Measurements from ENCODE around the gene IRX4. TPM values are rescaled to one million over a fixed set of nuclear protein-coding genes. Genes with fewer than 3 reads are reported as not detected.

Gene IRX4
- total RNA-seq, 1 experiment from 2014 or later, result 16.5 TPM

GRCh38 chr5:1919750-1920149 lies 37.0 kb upstream of the IRX4 start:
- TF ChIP-seq POLR2A (IDR thresholded peaks at IDR 0.05; ENCODE audit: borderline replicate concordance, extremely low read depth, insufficient read depth, insufficient read length), result peak; percentile 60
- TF ChIP-seq, protein P1, sequence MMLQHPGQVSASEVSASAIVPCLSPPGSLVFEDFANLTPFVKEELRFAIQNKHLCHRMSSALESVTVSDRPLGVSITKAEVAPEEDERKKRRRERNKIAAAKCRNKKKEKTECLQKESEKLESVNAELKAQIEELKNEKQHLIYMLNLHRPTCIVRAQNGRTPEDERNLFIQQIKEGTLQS (IDR thresholded peaks at IDR 0.05), result no peak
- no peak for TF ChIP-seq YY1 (IDR thresholded peaks at IDR 0.05; ENCODE audit: extremely low read depth, insufficient replicate concordance, low read depth, low read length)
- TF ChIP-seq, protein P2, sequence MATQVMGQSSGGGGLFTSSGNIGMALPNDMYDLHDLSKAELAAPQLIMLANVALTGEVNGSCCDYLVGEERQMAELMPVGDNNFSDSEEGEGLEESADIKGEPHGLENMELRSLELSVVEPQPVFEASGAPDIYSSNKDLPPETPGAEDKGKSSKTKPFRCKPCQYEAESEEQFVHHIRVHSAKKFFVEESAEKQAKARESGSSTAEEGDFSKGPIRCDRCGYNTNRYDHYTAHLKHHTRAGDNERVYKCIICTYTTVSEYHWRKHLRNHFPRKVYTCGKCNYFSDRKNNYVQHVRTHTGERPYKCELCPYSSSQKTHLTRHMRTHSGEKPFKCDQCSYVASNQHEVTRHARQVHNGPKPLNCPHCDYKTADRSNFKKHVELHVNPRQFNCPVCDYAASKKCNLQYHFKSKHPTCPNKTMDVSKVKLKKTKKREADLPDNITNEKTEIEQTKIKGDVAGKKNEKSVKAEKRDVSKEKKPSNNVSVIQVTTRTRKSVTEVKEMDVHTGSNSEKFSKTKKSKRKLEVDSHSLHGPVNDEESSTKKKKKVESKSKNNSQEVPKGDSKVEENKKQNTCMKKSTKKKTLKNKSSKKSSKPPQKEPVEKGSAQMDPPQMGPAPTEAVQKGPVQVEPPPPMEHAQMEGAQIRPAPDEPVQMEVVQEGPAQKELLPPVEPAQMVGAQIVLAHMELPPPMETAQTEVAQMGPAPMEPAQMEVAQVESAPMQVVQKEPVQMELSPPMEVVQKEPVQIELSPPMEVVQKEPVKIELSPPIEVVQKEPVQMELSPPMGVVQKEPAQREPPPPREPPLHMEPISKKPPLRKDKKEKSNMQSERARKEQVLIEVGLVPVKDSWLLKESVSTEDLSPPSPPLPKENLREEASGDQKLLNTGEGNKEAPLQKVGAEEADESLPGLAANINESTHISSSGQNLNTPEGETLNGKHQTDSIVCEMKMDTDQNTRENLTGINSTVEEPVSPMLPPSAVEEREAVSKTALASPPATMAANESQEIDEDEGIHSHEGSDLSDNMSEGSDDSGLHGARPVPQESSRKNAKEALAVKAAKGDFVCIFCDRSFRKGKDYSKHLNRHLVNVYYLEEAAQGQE (IDR thresholded peaks at IDR 0.05; ENCODE audit: low read depth), result no peak
- Histone ChIP-seq H3K36me3 (ENCODE audit: control insufficient read depth in 1 of 2, insufficient read depth in 2 of 2, low read length in 2 of 2) (no peaks in the 10 kb centered on the region), H3K9ac (ENCODE audit: low read length) (no peak overlapping the region), H3K4me3 (replicated peaks in 1 of 2; ENCODE audit: low read depth in 1 of 2, low read length in 2 of 2) (0 out of 4 replicates have a peak overlapping the region, but pooled peaks of 1 of the 2 experiments have one; percentile 13), H2AFZ (ENCODE audit: low read depth, low read length, poor library complexity, severe bottlenecking) (peak overlapping the region; percentile 61), H3K27ac (ENCODE audit: low read depth, low read length) (no peak overlapping the region), H3K27me3 (ENCODE audit: insufficient read depth, low read length) (no peaks in the 10 kb centered on the region), H3K4me2 (ENCODE audit: low read length) (peak overlapping the region; percentile 53), H3K4me1 (ENCODE audit: control insufficient read depth in 1 of 2, insufficient read depth in 2 of 2, low read length in 2 of 2) (peaks cover 0 to 17% of the 10 kb centered on the region in 2 experiments; a peak in 2 of 4 replicates), H3K79me2 (ENCODE audit: insufficient read depth, low read length) (no peaks in the 10 kb centered on the region), H4K20me1 (ENCODE audit: insufficient read depth) (no peaks in the 10 kb centered on the region), H3K9me2 (ENCODE audit: insufficient read depth) (no peaks in the 10 kb centered on the region), H3K9me3 (ENCODE audit: control insufficient read depth in 1 of 2, insufficient read depth in 1 of 2, low read depth in 1 of 2, low read length in 2 of 2) (no peaks in the 10 kb centered on the region)
- ChIA-PET POLR2A (no interaction called here), RAD21 (ENCODE audit: low non-redundant PET in 1 of 2, low total read pairs in 2 of 2, uncharacterized antibody in 2 of 2, unreplicated experiment in 2 of 2) (no interaction called here), CTCF (no interaction called here)
- ATAC-seq (peak; percentile 87), DNase-seq (ENCODE audit: low read depth, low spot score) (no peak)
- intact Hi-C loops (cut with micrococcal nuclease), result no loop called here
- BruUV-seq (replicated peaks), result no TSS peak

DNA sequence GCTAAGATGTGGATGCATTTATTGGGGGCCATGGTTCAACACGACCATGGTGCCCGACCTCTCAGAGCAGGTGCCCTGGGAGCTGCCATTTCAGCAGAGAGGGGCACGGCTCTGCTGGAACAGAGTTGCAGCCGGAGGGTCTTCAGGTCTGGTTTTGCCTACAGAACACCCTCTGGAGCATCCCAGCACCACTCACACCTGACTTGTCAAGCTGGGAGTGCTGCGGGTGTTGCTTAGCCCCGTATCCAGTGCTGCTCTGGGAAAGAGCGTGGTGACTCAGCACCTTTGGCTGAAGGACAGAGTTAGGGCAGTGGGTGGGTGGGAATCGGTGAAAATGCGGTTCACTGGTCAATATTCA lies 36.5 kb upstream of the IRX4 start:
- H2AFZ ChIP-seq (ENCODE audit: low read depth, low read length, poor library complexity, severe bottlenecking), result no peak overlapping the region
- 0 out of 2 replicates have a peak, but pooled peaks have one; percentile 20 for ATAC-seq
- no TSS peak for BruUV-seq (replicated peaks)
- TF ChIP-seq CTCF (IDR thresholded peaks at IDR 0.05 in 2 of 3, conservative IDR thresholded peaks at IDR 0.05 in 1 of 3; ENCODE audit: borderline replicate concordance in 1 of 3, insufficient read depth in 1 of 3, low read depth in 2 of 3, low read length in 2 of 3) (no peak), SRF (IDR thresholded peaks at IDR 0.05; ENCODE audit: low read depth) (no peak), EGR1 (IDR thresholded peaks at IDR 0.05; ENCODE audit: low read depth) (no peak), RAD21 (IDR thresholded peaks at IDR 0.05; ENCODE audit: low read depth) (no peak), FOSL1 (IDR thresholded peaks at IDR 0.05; ENCODE audit: low read depth) (no peak), TCF7L2 (IDR thresholded peaks at IDR 0.05; ENCODE audit: borderline replicate concordance, extremely low read depth, insufficient read depth, insufficient read length) (no peak), ELF1 (IDR thresholded peaks at IDR 0.05; ENCODE audit: borderline replicate concordance, low read depth) (no peak), ZBTB33 (IDR thresholded peaks at IDR 0.05; ENCODE audit: extremely low read depth, insufficient replicate concordance, low read length) (no peak), SP1 (IDR thresholded peaks at IDR 0.05; ENCODE audit: low read depth) (no peak)

More for the DNA sequence above, 36.5 kb upstream of the IRX4 start:
- Histone ChIP-seq H3K4me1 (ENCODE audit: control insufficient read depth in 1 of 2, insufficient read depth in 2 of 2, low read length in 2 of 2) (peaks cover 0 to 17% of the 10 kb centered on the region in 2 experiments; a peak in 2 of 4 replicates), H3K9me3 (ENCODE audit: control insufficient read depth in 1 of 2, insufficient read depth in 1 of 2, low read depth in 1 of 2, low read length in 2 of 2) (no peaks in the 10 kb centered on the region), H3K27me3 (ENCODE audit: insufficient read depth, low read length) (no peaks in the 10 kb centered on the region), H3K9ac (ENCODE audit: low read length) (no peak overlapping the region), H3K4me2 (ENCODE audit: low read length) (peak overlapping the region; percentile 53; the same call in 1 of the 2 replicates), H3K9me2 (ENCODE audit: insufficient read depth) (no peaks in the 10 kb centered on the region), H3K79me2 (ENCODE audit: insufficient read depth, low read length) (no peaks in the 10 kb centered on the region), H3K36me3 (ENCODE audit: control insufficient read depth in 1 of 2, insufficient read depth in 2 of 2, low read length in 2 of 2) (no peaks in the 10 kb centered on the region), H4K20me1 (ENCODE audit: insufficient read depth) (no peaks in the 10 kb centered on the region), H3K4me3 (replicated peaks in 1 of 2; ENCODE audit: low read depth in 1 of 2, low read length in 2 of 2) (no peak overlapping the region), H3K27ac (ENCODE audit: low read depth, low read length) (no peak overlapping the region)
- POLR2A ChIA-PET, result no interaction called here
- RAD21 ChIA-PET (ENCODE audit: low non-redundant PET in 1 of 2, low total read pairs in 2 of 2, uncharacterized antibody in 2 of 2, unreplicated experiment in 2 of 2), result no interaction called here
- CTCF ChIA-PET, result no interaction called here
- intact Hi-C loops (cut with micrococcal nuclease), result no loop called here
- no peak for DNase-seq (ENCODE audit: low read depth, low spot score)

All from HCT116 (cell line).